Effector memory CD4-positive, alpha-beta T cell (primary cell): Measurements from ENCODE around the gene ADSS1.

Experiments used
- DNase-seq, 3 donors: peaks; one replicate each; pipeline ENCODE4 v3.0.0-alpha.2; 2020
- H3K27ac ChIP-seq: 2 replicates; pipeline ENCODE4 v1.7.0; 2013; ENCODE audit warnings: mild to moderate bottlenecking, low read length, moderate library complexity; ENCODE audit not compliant: insufficient read depth, poor library complexity, severe bottlenecking
- H3K27me3 ChIP-seq: replicated peaks from 2 replicates; pipeline ENCODE4 v1.7.0; 2013; ENCODE audit warnings: mild to moderate bottlenecking, low read length; ENCODE audit not compliant: insufficient read depth, control insufficient read depth, poor library complexity, severe bottlenecking
- H3K36me3 ChIP-seq: 2 replicates; pipeline ENCODE4 v1.7.0; 2013; ENCODE audit warnings: mild to moderate bottlenecking, low read length, moderate library complexity; ENCODE audit not compliant: control insufficient read depth, insufficient read depth
- H3K4me1 ChIP-seq: 2 replicates; pipeline ENCODE4 v1.7.0; 2013; ENCODE audit warnings: low read length, mild to moderate bottlenecking; ENCODE audit not compliant: control insufficient read depth, insufficient read depth, poor library complexity, severe bottlenecking
- H3K4me3 ChIP-seq: 2 replicates; pipeline ENCODE4 v1.7.0; 2013; ENCODE audit warnings: low read length, low read depth, mild to moderate bottlenecking; ENCODE audit not compliant: insufficient read depth, poor library complexity, severe bottlenecking
- H3K9me3 ChIP-seq: 2 replicates; pipeline ENCODE4 v1.7.0; 2013; ENCODE audit warnings: mild to moderate bottlenecking, low read length, moderate library complexity; ENCODE audit not compliant: control insufficient read depth

Gene ADSS1

GRCh38 chr14:104717137-104717536 is 6.9 kb upstream of the ADSS1 start:
- Histone ChIP-seq H3K27ac (no peak overlapping the region), H3K4me3 (no peak overlapping the region), H3K27me3 (no peaks in the 10 kb centered on the region), H3K4me1 (no peaks in the 10 kb centered on the region), H3K36me3 (peaks cover 40% of the 10 kb centered on the region), H3K9me3 (no peaks in the 10 kb centered on the region)
- no peak for DNase-seq

- no peaks in the 10 kb centered on the region for H3K27me3 ChIP-seq
- H3K27ac ChIP-seq = no peak overlapping the region
- H3K36me3 ChIP-seq = peaks cover 35% of the 10 kb centered on the region
- H3K4me3 ChIP-seq = no peak overlapping the region
- no peaks in the 10 kb centered on the region for H3K9me3 ChIP-seq
- no peak for DNase-seq
- no peaks in the 10 kb centered on the region for H3K4me1 ChIP-seq
These were observed 6.4 kb upstream of the ADSS1 start for GRCh38 chr14:104717646-104718045.

- Histone ChIP-seq H3K36me3 (peaks cover 30% of the 10 kb centered on the region), H3K27me3 (no peaks in the 10 kb centered on the region), H3K27ac (no peak overlapping the region), H3K4me3 (no peak overlapping the region), H3K9me3 (no peaks in the 10 kb centered on the region), H3K4me1 (no peaks in the 10 kb centered on the region)
- DNase-seq = no peak
These were observed 5.9 kb upstream of the ADSS1 start for GRCh38 chr14:104718147-104718546.

DNA sequence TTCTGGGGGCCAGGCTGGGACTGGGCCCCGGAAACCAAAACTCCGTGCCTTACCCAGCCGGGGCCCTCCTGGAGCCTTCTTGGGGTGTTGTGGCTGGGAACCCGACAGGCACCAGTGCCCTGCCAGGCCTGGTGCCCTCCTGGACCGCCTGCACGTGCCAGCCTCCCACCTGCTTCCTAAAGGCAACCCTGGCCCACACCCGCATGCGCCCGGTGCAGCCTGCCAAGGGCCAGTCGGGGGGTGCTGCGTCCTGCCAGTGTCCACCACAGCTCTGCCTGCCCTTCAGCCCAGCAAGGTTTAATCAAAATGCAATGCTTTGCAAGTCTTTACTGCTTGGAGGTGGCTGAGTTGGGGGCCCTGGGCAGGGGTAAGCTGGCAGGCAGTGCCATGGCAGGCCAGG is 5.2 kb upstream of the ADSS1 start:
- Histone ChIP-seq H3K9me3 (no peaks in the 10 kb centered on the region), H3K4me1 (no peaks in the 10 kb centered on the region), H3K27ac (no peak overlapping the region), H3K4me3 (no peak overlapping the region), H3K36me3 (peaks cover 24% of the 10 kb centered on the region), H3K27me3 (no peaks in the 10 kb centered on the region)
- DNase-seq = no peak

GRCh38 chr14:104719343-104719742 is 4.7 kb upstream of the ADSS1 start:
- Histone ChIP-seq H3K9me3 (no peaks in the 10 kb centered on the region), H3K4me1 (peaks cover 1% of the 10 kb centered on the region), H3K27ac (no peak overlapping the region), H3K4me3 (no peak overlapping the region), H3K27me3 (no peaks in the 10 kb centered on the region), H3K36me3 (peaks cover 19% of the 10 kb centered on the region)
- no peak for DNase-seq

GRCh38 chr14:104721505-104722431 is 2.3 kb upstream of the ADSS1 start:
- no peak for DNase-seq
- Histone ChIP-seq H3K27ac (no peak overlapping the region), H3K36me3 (no peaks in the 10 kb centered on the region), H3K4me3 (no peak overlapping the region), H3K27me3 (no peaks in the 10 kb centered on the region), H3K4me1 (peaks cover 6% of the 10 kb centered on the region), H3K9me3 (no peaks in the 10 kb centered on the region)

DNA sequence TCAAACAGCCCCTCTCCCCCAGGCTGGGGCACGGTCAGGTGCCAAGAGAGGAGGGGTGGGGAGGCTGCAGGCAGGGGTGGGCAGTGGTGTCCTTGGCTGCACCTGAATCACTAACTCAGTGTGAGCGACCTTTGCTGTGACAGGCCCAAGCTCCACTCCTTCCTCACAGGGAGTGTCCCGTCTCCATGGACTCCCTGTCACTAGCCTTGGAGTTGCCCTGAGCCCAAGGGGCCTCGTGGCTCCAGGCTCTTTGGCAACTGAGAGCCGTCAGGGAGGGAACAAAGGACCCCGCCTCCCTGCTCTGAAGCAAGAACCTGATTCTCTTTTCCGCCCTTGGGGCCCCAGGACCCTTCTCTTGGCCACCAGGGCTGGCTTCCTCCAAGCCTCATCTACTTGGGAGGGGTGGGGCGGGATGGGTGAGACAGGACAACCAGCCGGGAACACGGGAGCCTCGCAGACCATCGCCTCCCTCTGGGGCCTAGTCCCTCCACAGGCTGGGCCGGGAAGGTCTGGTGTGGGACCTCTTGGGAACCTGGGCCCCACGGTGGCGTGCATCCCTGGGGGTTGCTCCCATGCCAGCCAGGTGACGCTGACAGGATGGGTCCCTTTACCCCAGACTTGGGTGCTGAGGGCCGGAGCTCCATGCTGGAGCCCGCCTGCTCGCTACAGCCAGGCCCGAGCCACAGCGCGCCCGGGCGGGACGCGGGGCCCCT is 935 bp upstream of the ADSS1 start:
- Histone ChIP-seq H3K36me3 (no peaks in the 10 kb centered on the region), H3K4me1 (peaks cover 6% of the 10 kb centered on the region), H3K9me3 (no peaks in the 10 kb centered on the region), H3K27me3 (no peaks in the 10 kb centered on the region), H3K27ac (no peak overlapping the region), H3K4me3 (peak overlapping the region; percentile 63)
- no peak for DNase-seq

DNA sequence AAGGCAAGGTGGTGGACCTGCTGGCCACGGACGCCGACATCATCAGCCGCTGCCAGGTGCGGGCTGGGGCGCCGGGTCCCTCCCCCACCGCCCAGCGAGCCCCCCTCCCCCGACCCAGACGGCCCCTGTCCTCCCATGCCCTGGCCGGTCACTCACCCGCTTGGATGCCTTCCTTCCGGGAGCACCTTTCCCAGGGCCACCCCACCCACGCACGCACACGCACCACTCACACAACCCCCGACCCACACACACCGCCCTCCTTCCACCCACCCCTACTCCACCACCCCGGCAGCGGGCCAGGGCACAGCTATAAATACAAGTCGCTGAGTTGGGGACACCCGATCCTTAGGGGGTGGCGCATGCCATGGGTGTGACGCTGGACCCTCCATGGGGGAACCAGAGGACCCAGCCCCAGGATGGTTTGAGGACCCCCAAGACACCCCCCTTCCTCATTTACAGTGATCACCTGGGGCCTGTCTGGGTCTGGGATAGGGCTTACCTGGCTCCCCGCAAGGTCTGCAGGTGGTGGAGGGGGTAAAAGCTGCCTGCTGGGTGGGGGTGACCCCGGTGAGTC is 465 bp downstream of the ADSS1 start:
- peak overlapping the region; percentile 64 for H3K4me3 ChIP-seq
- no peaks in the 10 kb centered on the region for H3K27me3 ChIP-seq
- DNase-seq = peak in 1 of 3 donors; percentile 11
- H3K4me1 ChIP-seq = peaks cover 6% of the 10 kb centered on the region
- no peaks in the 10 kb centered on the region for H3K9me3 ChIP-seq
- H3K36me3 ChIP-seq = no peaks in the 10 kb centered on the region
- no peak overlapping the region for H3K27ac ChIP-seq

DNA sequence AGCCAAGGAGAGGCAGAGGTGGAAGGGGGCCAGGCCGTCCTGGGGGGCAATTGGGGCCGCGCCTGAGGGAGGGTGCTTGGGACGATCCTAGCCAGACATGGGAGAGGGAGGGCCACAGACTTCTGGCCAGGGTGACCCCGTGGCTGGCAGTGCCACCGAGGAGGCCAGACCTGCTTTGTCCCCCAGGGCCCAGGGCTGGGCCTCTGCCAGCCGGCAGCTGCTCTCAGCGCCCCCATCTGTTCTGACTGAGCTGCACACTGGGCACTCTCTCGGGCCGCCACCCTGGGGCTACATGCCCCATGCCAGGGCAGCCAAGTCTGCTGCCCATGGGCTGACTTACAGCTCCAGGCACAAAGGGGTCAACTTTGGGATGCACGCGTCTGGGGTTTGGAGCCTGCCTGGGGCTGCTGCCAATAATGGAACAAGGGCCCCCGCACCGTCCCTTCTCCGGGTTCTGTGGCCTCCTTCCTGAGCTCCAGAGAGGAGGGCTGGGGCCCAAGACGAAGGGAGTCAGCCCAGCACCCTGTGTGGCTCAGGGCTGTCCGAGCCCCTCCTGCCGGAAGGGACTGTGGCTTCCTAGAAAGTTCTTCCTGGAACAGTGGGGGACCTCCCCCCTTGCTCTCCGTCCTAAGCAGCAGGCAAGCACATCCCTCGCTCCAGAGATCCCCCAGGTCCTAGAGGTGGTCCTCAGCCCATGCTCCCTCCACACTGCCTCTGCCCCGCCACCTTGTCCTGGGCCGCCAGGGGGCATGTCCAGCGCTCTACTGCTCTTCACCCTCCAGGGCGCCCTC is 1.1 kb downstream of the ADSS1 start:
- DNase-seq = no peak
- H3K27me3 ChIP-seq = no peaks in the 10 kb centered on the region
- H3K4me1 ChIP-seq = peaks cover 6% of the 10 kb centered on the region
- H3K9me3 ChIP-seq = no peaks in the 10 kb centered on the region
- no peak overlapping the region for H3K27ac ChIP-seq
- H3K4me3 ChIP-seq = no peak overlapping the region
- H3K36me3 ChIP-seq = no peaks in the 10 kb centered on the region
